ENCODE results near the gene GBF1. TPM values are rescaled to one million over a fixed set of nuclear protein-coding genes. Genes with fewer than 3 reads are reported as not detected.

The GBF1 gene
- polyA plus RNA-seq, 3 donors: 4.2 to 17.4 (median 11.9) TPM

- peaks cover 24% of the 10 kb centered on the region for H3K4me1 Mint-ChIP-seq
- H3K27me3 Mint-ChIP-seq (ENCODE audit: low read depth in 3 of 3): peaks cover 6 to 27% (median 22%) of the 10 kb centered on the region in 3 donors
- no peak overlapping the region for H2AFZ ChIP-seq (ENCODE audit: insufficient read depth, low read depth, low read length, poor library complexity, severe bottlenecking)
- intact Hi-C loops (cut with micrococcal nuclease): loop anchor here in 1 of 2 donors (10.0 kb wide), 1 partner anchor 282 kb away; the partner anchor contains the start of genes ACTR1A and SUFU
- no peak overlapping the region for H3K4me2 ChIP-seq (replicated peaks; ENCODE audit: extremely low read depth, low read length, poor library complexity, severe bottlenecking)
- no peak for DNase-seq
- H3K27me3 ChIP-seq (ENCODE audit: control insufficient read depth in 2 of 2, insufficient read depth in 2 of 2, low read length in 2 of 2): peaks cover 0 to 4% of the 10 kb centered on the region in 2 donors
- H3K4me3 Mint-ChIP-seq: no peak overlapping the region
- no peaks in the 10 kb centered on the region for H3K9me3 ChIP-seq (replicated peaks in 1 of 2; ENCODE audit: control insufficient read depth in 1 of 2, insufficient read depth in 1 of 2, low read length in 2 of 2)
- no peak overlapping the region for H3K4me3 ChIP-seq (replicated peaks in 1 of 3; ENCODE audit: low read depth in 2 of 3, low read length in 3 of 3)
- H3K9me3 Mint-ChIP-seq: no peaks in the 10 kb centered on the region
- H3K36me3 ChIP-seq (replicated peaks in 1 of 2; ENCODE audit: control insufficient read depth in 1 of 2, insufficient read depth in 2 of 2, low read length in 2 of 2): no peaks in the 10 kb centered on the region
- H4K20me1 ChIP-seq (ENCODE audit: insufficient read depth, low read length): peaks cover 3% of the 10 kb centered on the region
- WGBS (ENCODE audit: insufficient coverage): 97% methylated on average over 3 of the region's 5 CpGs
- no peak overlapping the region for H3K9ac ChIP-seq (ENCODE audit: insufficient read depth, low read length, poor library complexity, severe bottlenecking)
- no peak overlapping the region for H3K27ac Mint-ChIP-seq
- no peaks in the 10 kb centered on the region for H3K79me2 ChIP-seq (ENCODE audit: insufficient read depth, low read length)
- H3K4me1 ChIP-seq (ENCODE audit: control insufficient read depth in 1 of 2, insufficient read depth in 2 of 2, low read length in 2 of 2): peaks cover 22 to 24% of the 10 kb centered on the region in 2 donors
- no peaks in the 10 kb centered on the region for H3K36me3 Mint-ChIP-seq
- TF ChIP-seq, protein P1, sequence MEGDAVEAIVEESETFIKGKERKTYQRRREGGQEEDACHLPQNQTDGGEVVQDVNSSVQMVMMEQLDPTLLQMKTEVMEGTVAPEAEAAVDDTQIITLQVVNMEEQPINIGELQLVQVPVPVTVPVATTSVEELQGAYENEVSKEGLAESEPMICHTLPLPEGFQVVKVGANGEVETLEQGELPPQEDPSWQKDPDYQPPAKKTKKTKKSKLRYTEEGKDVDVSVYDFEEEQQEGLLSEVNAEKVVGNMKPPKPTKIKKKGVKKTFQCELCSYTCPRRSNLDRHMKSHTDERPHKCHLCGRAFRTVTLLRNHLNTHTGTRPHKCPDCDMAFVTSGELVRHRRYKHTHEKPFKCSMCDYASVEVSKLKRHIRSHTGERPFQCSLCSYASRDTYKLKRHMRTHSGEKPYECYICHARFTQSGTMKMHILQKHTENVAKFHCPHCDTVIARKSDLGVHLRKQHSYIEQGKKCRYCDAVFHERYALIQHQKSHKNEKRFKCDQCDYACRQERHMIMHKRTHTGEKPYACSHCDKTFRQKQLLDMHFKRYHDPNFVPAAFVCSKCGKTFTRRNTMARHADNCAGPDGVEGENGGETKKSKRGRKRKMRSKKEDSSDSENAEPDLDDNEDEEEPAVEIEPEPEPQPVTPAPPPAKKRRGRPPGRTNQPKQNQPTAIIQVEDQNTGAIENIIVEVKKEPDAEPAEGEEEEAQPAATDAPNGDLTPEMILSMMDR (IDR thresholded peaks at IDR 0.05): no peak
- H3K27ac ChIP-seq (ENCODE audit: low read depth in 1 of 2, low read length in 2 of 2): no peak overlapping the region
These were observed 22.5 kb upstream of the GBF1 start for GRCh38 chr10:102222797-102223196.

DNA sequence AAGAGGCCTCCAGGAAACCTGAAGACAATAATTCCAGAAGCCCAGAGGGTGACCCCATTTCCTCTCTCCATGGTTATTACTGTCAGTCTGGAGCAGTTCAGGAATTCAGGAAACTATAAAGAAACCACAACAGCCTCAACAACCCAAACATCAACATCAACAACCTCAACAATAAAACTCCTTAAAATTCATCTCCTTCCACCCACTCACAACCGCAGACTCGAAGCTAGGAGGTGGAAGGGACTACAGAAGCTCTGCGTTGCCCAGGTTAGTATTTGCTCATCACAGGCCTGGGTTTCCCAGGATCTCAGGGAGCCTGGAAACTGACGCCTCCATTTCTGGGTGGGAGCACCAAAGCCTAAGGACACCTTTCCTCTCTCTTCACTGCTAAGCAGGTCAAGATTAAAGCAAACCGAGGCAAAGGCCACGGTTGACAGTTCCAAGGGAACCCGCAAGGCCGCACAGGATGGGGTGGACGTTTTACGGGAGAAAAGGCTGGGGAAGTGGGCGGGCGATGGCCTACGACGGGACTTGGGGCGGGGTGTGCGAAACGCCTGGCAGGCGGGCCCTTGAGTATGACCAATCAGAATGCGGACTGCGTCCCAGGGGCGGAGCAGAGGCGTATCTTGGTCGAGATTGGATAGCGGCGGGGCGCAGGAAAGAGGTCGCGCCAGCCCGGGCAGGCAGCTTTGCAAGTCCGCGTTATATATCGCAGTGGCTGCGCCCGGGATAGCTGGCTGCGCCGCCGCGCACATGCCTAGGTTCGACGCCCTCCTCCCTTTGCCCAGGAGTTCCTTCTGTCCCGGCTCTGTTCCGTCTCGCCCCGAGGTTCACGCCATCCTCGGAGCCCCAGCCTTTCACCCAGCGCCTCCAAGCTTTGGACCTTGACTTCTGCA lies 19.4 kb upstream of the GBF1 start, which contains the start of gene ELOVL3:
Gene ELOVL3, plus strand, starts transcription at position 654 of the 896 bp plus-strand sequence. CDS start 250 bp downstream, outside the sequence.
- Histone ChIP-seq H3K4me3 (replicated peaks in 1 of 3; ENCODE audit: low read depth in 2 of 3, low read length in 3 of 3) (peak within 1 kb of the TSS; percentile 30 to 78 (median 51)), H3K9ac (ENCODE audit: insufficient read depth, low read length, poor library complexity, severe bottlenecking) (peak within 1 kb of the TSS; percentile 19), H2AFZ (ENCODE audit: insufficient read depth, low read depth, low read length, poor library complexity, severe bottlenecking) (peak within 1 kb of the TSS; percentile 77), H3K4me2 (replicated peaks; ENCODE audit: extremely low read depth, low read length, poor library complexity, severe bottlenecking) (peak within 1 kb of the TSS; percentile 88), H3K4me1 (ENCODE audit: control insufficient read depth in 1 of 2, insufficient read depth in 2 of 2, low read length in 2 of 2) (peaks cover 40 to 45% of the 10 kb centered on the region in 2 donors), H3K27me3 (ENCODE audit: control insufficient read depth in 2 of 2, insufficient read depth in 2 of 2, low read length in 2 of 2) (peaks cover 6 to 14% of the 10 kb centered on the region in 2 donors), H3K36me3 (replicated peaks in 1 of 2; ENCODE audit: control insufficient read depth in 1 of 2, insufficient read depth in 2 of 2, low read length in 2 of 2) (peaks cover 7% of the 10 kb centered on the region in 2 donors), H3K79me2 (ENCODE audit: insufficient read depth, low read length) (no peaks in the 10 kb centered on the region), H4K20me1 (ENCODE audit: insufficient read depth, low read length) (peaks cover 10% of the 10 kb centered on the region), H3K27ac (ENCODE audit: low read depth in 1 of 2, low read length in 2 of 2) (peak within 1 kb of the TSS; percentile 52 to 60), H3K9me3 (replicated peaks in 1 of 2; ENCODE audit: control insufficient read depth in 1 of 2, insufficient read depth in 1 of 2, low read length in 2 of 2) (peaks cover 0 to 2% of the 10 kb centered on the region in 2 donors)
- peak within 1 kb of the TSS; percentile 81 to 96 (median 93) for H3K27ac Mint-ChIP-seq
- intact Hi-C loops (cut with micrococcal nuclease): loop anchor here in 1 of 2 donors (2.0 to 10.0 kb wide), 2 partner anchors 19 to 279 kb away; partner anchors contain the start of genes ACTR1A, GBF1 and SUFU
- TF ChIP-seq, protein P1 (IDR thresholded peaks at IDR 0.05): no peak
- WGBS (ENCODE audit: insufficient coverage): 5% methylated on average over 44 of the region's 47 CpGs
- H3K27me3 Mint-ChIP-seq (ENCODE audit: low read depth in 3 of 3): peaks cover 14 to 32% (median 28%) of the 10 kb centered on the region in 3 donors
- peaks cover 12 to 13% of the 10 kb centered on the region in 2 donors for H3K36me3 Mint-ChIP-seq
- H3K4me1 Mint-ChIP-seq: peaks cover 48% of the 10 kb centered on the region
- peaks cover 0 to 3% (median 0%) of the 10 kb centered on the region in 7 donors for H3K9me3 Mint-ChIP-seq
- DNase-seq: peak; percentile 86 to 89 (median 87)
- H3K4me3 Mint-ChIP-seq: peak within 1 kb of the TSS; percentile 84 to 95

Data from CD14-positive monocyte (primary cell).